Measurements from ENCODE around the gene IGF2BP1. TPM values are rescaled to one million over a fixed set of nuclear protein-coding genes. Genes with fewer than 3 reads are reported as not detected.
"Not testable (repeated sequence)": the region's sequence is repeated elsewhere in the genome, so short reads cannot be mapped to it uniquely, and the experiment has no call there.

The IGF2BP1 gene
- total RNA-seq, 1 donor from 2014 or later = 1.9 TPM

DNA sequence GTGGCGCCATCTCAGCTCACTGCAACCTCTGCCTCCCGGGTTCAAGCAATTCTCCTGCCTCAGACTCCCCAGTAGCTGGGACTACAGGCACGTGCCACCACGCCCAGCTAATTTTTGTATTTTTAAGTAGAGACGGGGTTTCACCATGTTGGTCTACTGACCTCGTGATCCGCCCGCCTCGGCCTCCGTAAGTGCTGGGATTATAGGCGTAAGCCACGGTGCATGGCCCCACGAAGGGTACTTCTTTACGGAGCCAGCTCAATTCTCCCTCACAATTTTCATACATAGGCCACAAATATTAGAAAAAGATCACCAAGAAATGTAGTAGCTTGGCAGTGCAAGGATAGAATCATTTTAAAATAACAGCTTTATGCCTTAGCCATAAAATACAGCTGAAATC lies 106.2 kb downstream of the IGF2BP1 start:
- DNase-seq = not testable (repeated sequence)

DNA sequence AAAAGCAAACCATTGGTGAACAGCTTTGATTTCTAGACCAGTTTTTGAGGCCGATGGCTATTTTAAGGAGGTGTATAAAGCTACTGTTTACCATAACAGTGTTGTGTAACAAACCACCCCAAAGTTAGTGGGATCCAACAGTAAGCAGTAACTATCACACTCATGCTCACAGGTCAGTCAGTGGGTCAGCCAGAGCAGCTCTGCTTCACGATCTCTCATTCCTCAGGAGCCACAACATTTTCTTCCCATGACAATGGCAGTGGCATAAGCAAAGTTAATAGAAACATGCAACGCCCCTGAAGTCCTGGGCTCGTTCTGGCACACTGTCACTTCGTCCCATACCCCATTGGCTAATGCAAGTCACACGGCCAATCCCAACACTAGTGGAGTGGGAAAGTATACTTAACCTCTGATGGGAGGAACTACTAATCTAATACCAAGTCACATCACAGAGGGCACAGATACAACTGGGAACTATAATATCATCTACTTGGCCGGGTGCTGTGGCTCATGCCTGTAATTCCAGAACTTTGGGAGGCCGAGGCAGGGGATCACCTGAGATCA lies 107.4 kb downstream of the IGF2BP1 start:
- no peak for DNase-seq

Small RNA genes lying within 50 kb of the gene (small RNA-seq; reads per million reads assigned to genes)
- gene RF00017 = not detected
- not detected for gene RF01210
- gene RNU1-42P = 0.17 reads per million
- not detected for gene RNU6-826P

Other genes with a start within 250 kb of the IGF2BP1 start
- gene TTLL6, start 180.2 kb upstream of the IGF2BP1 start, total RNA-seq = 0.16 TPM
- gene CALCOCO2, start 166.3 kb upstream of the IGF2BP1 start, total RNA-seq = 17.9 TPM
- 19.0 TPM for gene ATP5MC1, start 104.6 kb upstream of the IGF2BP1 start, total RNA-seq
- 60.0 TPM for gene UBE2Z, start 89.0 kb upstream of the IGF2BP1 start, total RNA-seq
- 38.4 TPM for gene SNF8, start 52.5 kb upstream of the IGF2BP1 start, total RNA-seq
- gene GIP, start 28.8 kb upstream of the IGF2BP1 start, total RNA-seq = not detected
- gene B4GALNT2, start 135.4 kb downstream of the IGF2BP1 start, total RNA-seq = not detected
- gene GNGT2, start 213.2 kb downstream of the IGF2BP1 start, total RNA-seq = 0.31 TPM
- 0.62 TPM for gene ABI3, start 213.3 kb downstream of the IGF2BP1 start, total RNA-seq
- gene PHOSPHO1, start 233.4 kb downstream of the IGF2BP1 start, total RNA-seq = 1.6 TPM